GM19463 (cell line): Measurements from ENCODE around the gene EVA1A.

Experiments used
- ATAC-seq: cut with Tn5 transposase; IDR thresholded peaks from one replicate; pipeline ENCODE4 v1.9.1; 2021; ENCODE audit warnings: mild to moderate bottlenecking, moderate library complexity; ENCODE audit not compliant: unreplicated experiment

The EVA1A gene

GRCh38 chr2:75592030-75592429 is 31.3 kb upstream of the EVA1A start:
- ATAC-seq = no peak

GRCh38 chr2:75589391-75590105 is 28.8 kb upstream of the EVA1A start:
- no peak for ATAC-seq

DNA sequence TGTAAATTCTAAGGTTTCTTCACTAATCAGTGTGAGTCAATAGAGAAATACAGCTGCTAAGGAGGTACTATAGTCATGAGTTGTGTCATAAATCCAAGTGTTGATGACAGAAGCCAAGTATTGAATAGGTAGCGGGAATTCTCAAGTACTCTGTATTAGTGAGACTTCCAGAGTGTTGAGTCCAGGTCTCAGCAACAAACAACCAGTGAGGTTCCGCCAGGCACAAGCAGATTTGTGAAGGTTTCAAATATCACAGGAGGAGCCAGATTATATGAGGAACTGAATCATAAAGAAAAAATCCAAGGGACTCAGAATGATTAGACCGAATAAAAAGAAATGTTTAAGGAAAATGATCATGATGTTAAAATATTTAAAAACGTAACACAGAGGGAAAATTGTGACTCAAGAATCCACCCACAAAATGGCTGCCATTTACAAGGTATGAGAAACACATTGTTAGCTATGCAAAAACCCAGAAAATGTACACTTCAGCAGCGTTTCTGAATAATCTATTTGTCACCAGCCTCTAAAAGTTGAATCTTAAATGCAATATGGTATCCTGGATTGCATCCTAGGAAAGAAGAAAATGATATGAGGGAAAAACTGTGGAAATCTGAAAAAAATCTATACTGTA is 27.3 kb upstream of the EVA1A start:
- no peak for ATAC-seq

GRCh38 chr2:75586971-75587370 is 26.2 kb upstream of the EVA1A start:
- no peak for ATAC-seq

DNA sequence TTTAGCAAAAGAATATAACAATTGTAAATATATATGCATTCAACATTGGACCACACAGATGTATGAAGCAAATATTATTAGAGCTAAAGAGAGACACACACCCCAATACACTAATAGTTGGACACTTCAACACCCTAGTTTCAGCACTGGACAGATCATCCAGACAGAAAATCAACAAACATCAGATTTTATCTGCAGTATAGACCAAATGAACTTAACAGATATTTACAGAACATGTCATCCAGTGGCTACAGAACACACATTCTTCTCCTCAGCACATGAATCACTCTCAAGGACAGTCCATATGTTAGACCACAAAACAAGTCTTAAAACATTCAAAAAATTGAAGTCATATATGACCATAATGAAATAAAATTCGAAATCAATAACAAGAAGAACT is 22.1 kb upstream of the EVA1A start:
- ATAC-seq = no peak

DNA sequence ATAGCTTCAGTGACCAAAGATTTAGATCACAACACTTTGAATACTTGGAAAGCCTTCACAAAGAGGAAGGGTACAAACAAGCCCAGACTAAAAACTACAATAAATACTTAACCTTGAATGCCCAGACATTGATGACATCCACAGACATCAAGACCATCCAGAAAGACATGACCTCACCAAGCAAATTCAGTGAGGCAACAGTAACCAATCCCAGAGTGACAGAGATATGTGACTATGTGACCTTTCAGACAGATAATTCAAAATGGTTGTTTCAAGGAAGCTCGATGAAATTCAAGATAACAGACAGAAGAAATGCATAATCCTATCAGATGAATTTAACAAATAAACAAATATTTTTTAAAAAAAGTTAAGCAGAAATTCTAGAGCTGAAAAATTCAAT is 19.9 kb upstream of the EVA1A start:
- no peak for ATAC-seq

DNA sequence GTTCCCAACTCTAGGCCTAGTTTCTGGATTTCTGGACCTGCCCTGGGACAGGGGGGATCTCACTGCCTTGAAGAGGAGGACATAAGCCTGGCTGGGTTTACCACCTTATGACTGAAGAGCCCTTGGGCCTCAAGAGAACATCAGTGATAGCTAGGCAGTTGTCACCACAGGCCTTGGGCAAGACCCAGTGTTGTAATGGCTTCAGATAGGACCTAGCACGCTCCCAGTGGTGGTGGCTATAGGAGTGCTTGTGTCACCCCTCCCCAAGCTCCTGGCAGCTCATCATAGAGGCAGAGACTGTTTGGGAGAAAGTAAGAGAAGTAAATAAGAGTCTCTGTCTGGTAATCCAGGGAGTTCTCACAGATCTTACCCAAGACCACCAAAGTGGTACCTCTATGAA is 19.4 kb upstream of the EVA1A start:
- ATAC-seq = no peak

GRCh38 chr2:75579186-75579585 is 18.4 kb upstream of the EVA1A start:
- no peak for ATAC-seq

DNA sequence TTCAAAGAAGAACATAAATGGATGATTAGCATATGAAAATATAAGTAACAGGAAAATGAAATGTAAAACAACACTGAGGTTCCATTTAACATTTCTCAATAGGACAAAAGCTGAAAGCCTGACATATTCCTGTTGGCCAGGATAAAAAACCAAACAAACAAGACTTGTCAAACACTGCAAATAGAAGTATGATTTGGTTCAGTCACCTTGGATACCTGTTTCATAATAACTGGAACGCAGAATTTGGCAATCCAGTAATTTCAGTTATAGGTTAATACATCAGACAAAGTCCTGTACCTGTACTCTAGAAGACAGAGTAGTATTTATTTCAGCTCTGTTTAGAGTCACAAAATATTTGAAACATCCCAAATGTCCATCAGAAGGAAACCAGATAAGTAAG is 16.5 kb upstream of the EVA1A start:
- no peak for ATAC-seq

GRCh38 chr2:75574106-75574505 is 13.4 kb upstream of the EVA1A start:
- no peak for ATAC-seq

DNA sequence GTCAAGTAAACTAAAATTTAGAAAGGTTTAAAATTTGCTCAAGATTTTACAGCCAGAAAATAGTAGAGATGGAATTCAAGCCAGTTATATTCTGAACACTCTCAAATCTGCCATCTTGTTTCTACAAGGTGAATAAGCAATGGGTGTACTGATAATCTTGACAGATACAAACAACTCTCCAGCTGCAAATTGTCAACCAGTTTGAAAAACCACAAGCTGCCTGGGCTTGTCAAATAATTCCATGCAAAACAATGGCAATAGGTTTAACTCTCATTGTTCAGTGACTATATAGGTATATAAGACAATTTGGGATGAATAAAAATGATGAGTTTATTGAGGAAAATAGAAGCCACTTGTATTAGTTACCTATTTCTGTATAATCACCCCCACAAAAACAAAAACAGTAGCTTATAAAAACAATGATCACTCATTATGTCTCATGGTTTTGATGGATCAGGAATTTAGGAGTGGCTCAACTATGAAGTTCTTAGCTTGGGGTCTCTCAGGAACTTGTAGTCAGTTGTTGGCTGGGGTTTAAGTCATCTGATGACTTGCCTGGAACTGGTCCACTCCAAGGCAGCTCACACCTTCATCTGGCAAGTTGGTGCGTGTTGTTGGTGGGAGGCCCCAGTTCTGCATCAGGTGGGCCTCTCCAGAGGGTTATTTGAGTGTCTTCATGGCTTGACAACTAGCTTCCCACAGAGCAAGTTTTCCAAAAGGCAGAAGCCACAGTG is 12.6 kb upstream of the EVA1A start:
- ATAC-seq = no peak

- ATAC-seq = no peak
Observed at GRCh38 chr2:75571730-75572430, 11.1 kb upstream of the EVA1A start.

DNA sequence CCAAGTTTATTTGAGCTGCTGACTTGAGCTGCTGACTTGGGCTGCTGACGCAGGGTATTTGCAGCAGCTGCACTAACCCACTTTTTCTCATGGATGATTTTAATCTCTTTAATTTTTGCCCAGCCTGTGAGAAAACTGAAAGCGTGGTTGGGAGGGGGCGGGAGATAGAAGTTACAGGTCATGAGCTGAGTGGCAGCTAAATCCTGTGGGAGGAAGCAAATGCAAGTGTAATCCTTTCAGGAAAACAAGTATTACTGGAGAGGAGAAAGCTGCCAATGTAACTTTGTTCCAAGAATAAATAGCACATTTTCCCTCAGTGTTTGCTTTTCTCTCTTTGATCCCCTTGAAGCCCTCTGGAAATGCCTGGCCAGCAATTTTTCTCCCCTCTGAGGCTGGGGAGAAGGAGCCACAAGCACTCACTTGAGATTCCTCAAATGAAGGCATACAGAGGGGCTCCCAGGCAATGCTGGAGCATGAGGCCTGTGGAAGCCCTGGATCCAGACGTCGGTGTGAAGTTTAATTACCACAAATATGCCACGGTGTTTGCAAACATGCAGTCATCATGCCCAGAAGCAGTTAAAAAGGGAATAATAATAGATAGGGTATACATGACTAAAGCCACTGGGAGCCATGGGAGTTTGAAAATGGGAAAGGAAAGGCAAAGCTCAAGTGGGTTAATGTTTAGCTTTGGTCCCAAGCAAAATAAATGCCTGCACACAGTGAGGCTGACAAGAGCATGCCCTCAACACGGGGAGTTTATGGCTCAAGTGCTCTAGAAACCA is 10.4 kb upstream of the EVA1A start:
- ATAC-seq = no peak

DNA sequence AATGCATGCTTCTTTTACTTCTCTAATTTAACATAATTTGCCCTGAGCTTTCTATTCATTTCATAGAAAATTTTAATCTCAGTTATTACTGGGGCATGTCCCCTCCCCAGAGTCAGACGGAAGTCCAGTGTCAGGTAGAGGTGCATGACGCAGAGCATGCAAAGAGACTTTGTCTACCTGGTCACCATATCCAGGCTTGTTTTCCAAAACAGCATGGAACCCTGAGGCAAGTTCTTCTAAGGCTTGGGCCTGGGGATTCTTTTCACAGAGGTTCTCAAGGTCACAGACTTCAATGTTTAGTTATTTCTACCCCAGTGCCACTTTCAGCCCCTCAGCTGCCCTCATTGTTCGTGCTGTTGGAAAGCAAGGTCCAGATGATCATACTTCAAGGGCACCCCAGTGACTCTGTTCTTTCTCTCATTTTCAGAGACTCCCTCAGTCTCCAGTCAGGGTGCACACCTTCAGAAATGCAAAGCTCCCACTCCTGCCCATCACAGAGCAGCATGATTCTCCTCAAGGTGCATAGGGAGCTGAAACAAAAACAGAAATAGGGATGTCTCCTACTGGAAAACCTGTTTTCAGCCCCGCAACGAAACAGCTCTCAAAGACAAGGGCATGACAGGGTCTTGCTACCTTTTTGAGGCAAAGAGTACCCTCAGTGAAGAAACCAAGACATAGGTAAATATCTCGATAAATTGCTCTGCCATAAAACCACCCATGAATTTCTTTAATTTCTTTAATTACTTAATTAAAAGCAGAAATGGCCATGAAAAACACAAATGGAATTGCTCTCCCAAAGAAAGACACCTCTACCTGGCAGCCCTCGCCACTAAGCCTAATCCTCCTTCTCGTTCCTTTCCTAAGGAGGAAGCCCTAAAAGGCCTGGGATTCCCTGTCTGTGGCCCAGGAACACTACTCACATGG is 9.5 kb upstream of the EVA1A start:
- no peak for ATAC-seq

GRCh38 chr2:75569546-75569945 is 8.8 kb upstream of the EVA1A start:
- ATAC-seq = no peak

DNA sequence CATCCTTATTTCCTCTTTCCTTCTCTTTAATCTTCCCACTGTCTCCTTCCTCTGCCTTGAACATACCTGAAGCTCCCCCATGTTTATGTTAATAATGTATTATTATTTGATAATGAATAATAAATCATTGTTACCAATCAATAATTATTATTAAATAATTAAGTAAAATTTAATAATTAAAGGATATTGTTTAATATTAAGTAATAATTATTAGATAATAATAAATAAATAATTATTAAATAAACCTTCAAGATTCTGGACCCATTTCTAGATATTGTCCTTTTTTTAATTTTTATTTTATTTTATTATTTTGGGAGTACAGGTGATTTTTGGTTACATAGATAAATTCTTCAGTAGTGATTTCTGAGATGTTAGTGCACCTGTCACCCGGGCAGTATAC is 7.4 kb upstream of the EVA1A start:
- no peak for ATAC-seq

DNA sequence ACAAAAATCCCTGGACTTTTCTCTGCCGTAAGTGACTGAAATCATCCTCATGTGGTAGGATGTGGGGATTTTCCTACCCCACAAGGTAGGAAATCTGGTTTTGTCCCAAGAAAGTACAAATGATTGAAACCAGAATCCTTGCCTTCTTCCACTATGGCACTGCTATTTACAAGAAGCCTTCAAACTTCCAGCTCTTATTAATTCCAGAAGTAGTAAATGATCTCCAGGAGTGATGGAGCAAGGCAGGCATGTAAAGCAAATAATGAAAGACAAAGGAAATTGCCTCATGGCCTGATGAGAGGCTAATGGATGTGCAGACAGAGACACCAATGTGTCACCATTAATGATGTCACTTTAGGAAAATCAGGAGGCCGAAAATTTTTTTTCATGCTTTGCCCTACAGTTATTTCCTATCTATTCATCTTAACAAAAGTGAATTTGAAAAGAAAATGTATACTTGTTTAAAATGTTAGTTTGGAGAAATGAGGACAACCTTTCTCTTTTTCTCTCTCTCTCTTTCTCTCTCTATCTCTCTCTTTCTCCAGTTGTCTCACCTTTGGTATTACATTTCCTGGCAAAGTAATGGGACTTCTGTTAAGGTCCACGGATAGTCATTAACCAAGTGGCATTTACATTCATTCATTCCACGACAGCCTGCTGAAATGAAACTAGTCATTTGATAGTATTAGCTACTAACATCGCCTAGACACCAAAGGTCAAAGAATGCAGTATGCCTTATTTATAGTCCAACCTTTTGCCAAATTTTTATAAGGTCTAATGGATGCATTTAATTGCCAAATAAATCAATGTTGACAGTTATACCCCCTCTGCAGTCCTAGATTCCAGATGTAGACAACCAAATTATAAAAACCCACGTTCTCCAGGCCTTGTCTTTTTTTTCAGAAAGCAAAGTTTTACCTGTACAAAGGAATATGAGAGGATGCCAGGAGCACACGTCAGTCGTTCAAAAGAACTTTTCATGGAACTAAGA is 5.0 kb upstream of the EVA1A start:
- ATAC-seq = no peak

GRCh38 chr2:75564713-75565359 is 4.1 kb upstream of the EVA1A start:
- ATAC-seq = no peak
